ENCODE results near the gene SBF1. TPM values are rescaled to one million over a fixed set of nuclear protein-coding genes. Genes with fewer than 3 reads are reported as not detected.
"Not testable (repeated sequence)": the region's sequence is repeated elsewhere in the genome, so short reads cannot be mapped to it uniquely, and the experiment has no call there.

Gene SBF1
- total RNA-seq, 4 donors from 2014 or later: 92.5 to 137 (median 115) TPM

DNA sequence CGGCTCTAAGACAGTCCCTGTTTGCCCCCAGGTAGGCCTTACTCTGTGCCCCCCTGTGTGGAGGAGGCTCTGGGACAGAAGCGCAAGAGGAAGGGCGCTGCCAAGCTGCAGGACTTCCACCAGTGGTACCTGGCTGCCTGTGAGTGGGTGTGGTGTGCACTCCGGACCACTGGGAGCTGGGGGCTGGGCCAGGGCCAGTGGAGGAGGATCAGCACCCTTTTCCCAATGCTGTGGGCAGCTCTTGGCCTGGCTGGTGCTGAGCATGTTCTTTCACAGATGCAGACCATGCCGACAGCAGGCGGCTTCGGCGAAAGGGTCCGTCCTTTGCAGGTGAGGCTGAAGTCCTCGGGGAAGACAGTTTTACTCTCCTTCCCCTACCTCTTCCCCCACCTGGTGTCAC is 46.9 kb upstream of the SBF1 start:
- H3K9me3 ChIP-seq: no peaks in the 10 kb centered on the region
- TF ChIP-seq POLR2A (IDR thresholded peaks at IDR 0.05) (no peak), POLR2AphosphoS5 (IDR thresholded peaks at IDR 0.05) (no peak), EP300 (IDR thresholded peaks at IDR 0.05) (no peak)
- TF ChIP-seq, protein P1, sequence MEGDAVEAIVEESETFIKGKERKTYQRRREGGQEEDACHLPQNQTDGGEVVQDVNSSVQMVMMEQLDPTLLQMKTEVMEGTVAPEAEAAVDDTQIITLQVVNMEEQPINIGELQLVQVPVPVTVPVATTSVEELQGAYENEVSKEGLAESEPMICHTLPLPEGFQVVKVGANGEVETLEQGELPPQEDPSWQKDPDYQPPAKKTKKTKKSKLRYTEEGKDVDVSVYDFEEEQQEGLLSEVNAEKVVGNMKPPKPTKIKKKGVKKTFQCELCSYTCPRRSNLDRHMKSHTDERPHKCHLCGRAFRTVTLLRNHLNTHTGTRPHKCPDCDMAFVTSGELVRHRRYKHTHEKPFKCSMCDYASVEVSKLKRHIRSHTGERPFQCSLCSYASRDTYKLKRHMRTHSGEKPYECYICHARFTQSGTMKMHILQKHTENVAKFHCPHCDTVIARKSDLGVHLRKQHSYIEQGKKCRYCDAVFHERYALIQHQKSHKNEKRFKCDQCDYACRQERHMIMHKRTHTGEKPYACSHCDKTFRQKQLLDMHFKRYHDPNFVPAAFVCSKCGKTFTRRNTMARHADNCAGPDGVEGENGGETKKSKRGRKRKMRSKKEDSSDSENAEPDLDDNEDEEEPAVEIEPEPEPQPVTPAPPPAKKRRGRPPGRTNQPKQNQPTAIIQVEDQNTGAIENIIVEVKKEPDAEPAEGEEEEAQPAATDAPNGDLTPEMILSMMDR (IDR thresholded peaks at IDR 0.05): no peak
- no peak overlapping the region for H3K27ac ChIP-seq
- 90% methylated on average over 2 of the region's 10 CpGs for WGBS
- no peaks in the 10 kb centered on the region for H3K27me3 ChIP-seq
- H3K4me3 ChIP-seq: no peak overlapping the region
- no peak for DNase-seq (ENCODE audit: low spot score in 2 of 2)
- peaks cover 32% of the 10 kb centered on the region for H3K4me1 ChIP-seq
- peaks cover 74% of the 10 kb centered on the region for H3K36me3 ChIP-seq

DNA sequence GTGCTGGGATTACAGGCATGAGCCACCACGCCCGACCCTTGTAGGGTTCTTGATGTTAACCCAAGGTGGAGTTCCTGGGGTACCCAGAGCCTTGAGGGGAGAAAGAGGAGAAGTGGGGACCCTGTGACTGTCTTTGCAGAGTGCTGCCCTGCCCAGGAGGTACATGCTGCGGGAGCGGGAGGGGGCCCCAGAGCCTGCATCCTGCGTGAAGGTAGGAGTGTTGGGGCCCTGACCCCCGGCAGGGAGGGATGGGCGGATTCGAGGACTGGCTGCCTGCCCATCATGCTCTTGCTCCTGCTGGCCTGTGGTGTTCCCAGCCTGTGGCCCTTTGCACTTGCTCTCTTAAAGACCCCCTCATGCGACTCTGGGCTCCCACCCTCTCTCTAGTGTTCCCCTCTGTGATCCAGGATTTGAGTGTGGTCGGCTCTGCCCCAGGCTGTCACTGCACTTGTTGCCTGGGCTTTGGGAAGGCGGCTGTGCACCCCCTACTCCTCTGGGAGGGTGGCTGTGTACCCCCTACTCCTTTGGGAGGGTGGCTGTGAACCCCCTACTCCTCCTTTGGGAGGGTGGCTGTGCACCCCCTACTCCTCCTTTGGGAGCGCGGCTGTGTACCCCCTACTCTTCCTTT is 46.1 kb upstream of the SBF1 start:
- DNase-seq (ENCODE audit: low spot score in 2 of 2): no peak
- H3K4me3 ChIP-seq: no peak overlapping the region
- H3K27ac ChIP-seq: no peak overlapping the region
- H3K36me3 ChIP-seq: peaks cover 79% of the 10 kb centered on the region
- H3K9me3 ChIP-seq: no peaks in the 10 kb centered on the region
- no peak for TF ChIP-seq EP300 (IDR thresholded peaks at IDR 0.05)
- TF ChIP-seq POLR2A (IDR thresholded peaks at IDR 0.05): no peak
- TF ChIP-seq, protein P1 (IDR thresholded peaks at IDR 0.05): no peak
- TF ChIP-seq POLR2AphosphoS5 (IDR thresholded peaks at IDR 0.05): no peak
- no peaks in the 10 kb centered on the region for H3K27me3 ChIP-seq
- H3K4me1 ChIP-seq: peaks cover 30% of the 10 kb centered on the region
- WGBS: 95% methylated on average over 9 of the region's 13 CpGs

GRCh38 chr22:50520184-50520583 is 45.3 kb upstream of the SBF1 start:
- not testable (repeated sequence) for DNase-seq (ENCODE audit: low spot score in 2 of 2); H3K27me3 ChIP-seq; H3K27ac ChIP-seq; H3K4me3 ChIP-seq; H3K9me3 ChIP-seq
- Histone ChIP-seq H3K4me1 (peaks cover 28% of the 10 kb centered on the region), H3K36me3 (peaks cover 79% of the 10 kb centered on the region)
- 97% methylated on average over 8 of the region's 8 CpGs for WGBS

GRCh38 chr22:50519151-50519550 is 44.3 kb upstream of the SBF1 start:
- peaks cover 18% of the 10 kb centered on the region for H3K4me1 ChIP-seq
- H3K27ac ChIP-seq: no peak overlapping the region
- H3K36me3 ChIP-seq: peaks cover 83% of the 10 kb centered on the region
- no peak for DNase-seq (ENCODE audit: low spot score in 2 of 2)
- H3K4me3 ChIP-seq: no peak overlapping the region
- no peak for TF ChIP-seq POLR2AphosphoS5 (IDR thresholded peaks at IDR 0.05)
- no peak for TF ChIP-seq POLR2A (IDR thresholded peaks at IDR 0.05)
- no peak for TF ChIP-seq EP300 (IDR thresholded peaks at IDR 0.05)
- H3K9me3 ChIP-seq: no peaks in the 10 kb centered on the region
- 100% methylated on average over 4 of the region's 8 CpGs for WGBS
- H3K27me3 ChIP-seq: no peaks in the 10 kb centered on the region

GRCh38 chr22:50518606-50519005 is 43.8 kb upstream of the SBF1 start:
- Histone ChIP-seq H3K4me3 (no peak overlapping the region), H3K9me3 (no peaks in the 10 kb centered on the region), H3K36me3 (peaks cover 78% of the 10 kb centered on the region), H3K4me1 (peaks cover 12% of the 10 kb centered on the region), H3K27ac (no peak overlapping the region), H3K27me3 (no peaks in the 10 kb centered on the region)
- WGBS: 92% methylated on average over 5 of the region's 7 CpGs
- no peak for DNase-seq (ENCODE audit: low spot score in 2 of 2)
- TF ChIP-seq, protein P1 (IDR thresholded peaks at IDR 0.05): no peak
- TF ChIP-seq EP300 (IDR thresholded peaks at IDR 0.05): no peak
- no peak for TF ChIP-seq POLR2A (IDR thresholded peaks at IDR 0.05)
- no peak for TF ChIP-seq POLR2AphosphoS5 (IDR thresholded peaks at IDR 0.05)

DNA sequence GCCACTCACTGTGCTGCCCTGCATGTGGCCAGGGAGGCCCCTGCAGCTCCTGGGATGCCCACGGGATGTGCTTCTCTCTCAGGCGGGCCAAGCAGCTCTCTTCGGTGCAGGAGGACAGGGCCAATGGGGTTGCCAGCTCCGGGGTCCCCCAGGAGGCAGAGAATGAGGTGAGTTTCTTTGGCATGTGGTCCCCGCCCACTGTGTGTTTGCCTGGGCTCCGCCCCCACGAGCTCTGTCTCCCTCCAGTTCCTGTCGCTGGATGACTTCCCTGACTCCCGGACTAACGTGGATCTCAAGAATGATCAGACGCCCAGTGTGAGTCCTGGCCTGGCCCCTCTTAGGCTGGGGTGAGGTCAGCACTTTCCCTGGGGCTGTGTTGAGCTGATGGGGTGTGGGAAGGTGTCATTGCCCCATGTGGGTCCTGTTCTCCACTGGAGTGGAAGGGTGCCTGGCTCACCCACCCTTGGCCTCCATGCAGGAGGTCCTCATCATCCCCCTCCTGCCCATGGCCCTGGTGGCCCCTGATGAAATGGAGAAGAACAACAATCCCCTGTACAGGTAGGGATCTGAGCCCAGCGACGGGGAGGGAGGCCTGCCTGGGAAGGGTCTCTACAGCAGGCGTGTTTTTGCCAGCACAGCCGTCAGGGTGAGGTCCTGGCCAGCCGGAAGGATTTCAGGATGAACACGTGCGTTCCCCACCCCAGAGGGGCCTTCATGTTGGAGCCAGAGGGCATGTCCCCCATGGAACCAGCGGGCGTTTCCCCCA is 42.8 kb upstream of the SBF1 start:
- no peak overlapping the region for H3K4me3 ChIP-seq
- H3K4me1 ChIP-seq: peaks cover 9% of the 10 kb centered on the region
- H3K27me3 ChIP-seq: no peaks in the 10 kb centered on the region
- H3K36me3 ChIP-seq: peaks cover 68% of the 10 kb centered on the region
- TF ChIP-seq EP300 (IDR thresholded peaks at IDR 0.05): no peak
- TF ChIP-seq, protein P1 (IDR thresholded peaks at IDR 0.05): no peak
- no peak for TF ChIP-seq POLR2AphosphoS5 (IDR thresholded peaks at IDR 0.05)
- no peak for TF ChIP-seq POLR2A (IDR thresholded peaks at IDR 0.05)
- WGBS: 87% methylated on average over 13 of the region's 20 CpGs
- no peak for DNase-seq (ENCODE audit: low spot score in 2 of 2)
- H3K9me3 ChIP-seq: no peaks in the 10 kb centered on the region
- H3K27ac ChIP-seq: no peak overlapping the region
